Liver (tissue), 3 donors: ENCODE results near the gene A2ML1.

ENCODE experiments used
- JUND ChIP-seq, 2 donors: IDR thresholded peaks; 2 replicates each; pipeline ENCODE4 v1.6.1; 2016; ENCODE audit warnings: antibody characterized with exemption in 2 of 2
- TF ChIP-seq, protein P1 (sequence below): fragments of 150-350 bp; IDR thresholded peaks from 2 replicates; pipeline ENCODE4 v1.5.1; 2017; ENCODE audit warnings: improper control_type of control experiment, low read depth, low read length; ENCODE audit not compliant: missing input control
- TF ChIP-seq, protein P2 (sequence below): IDR thresholded peaks from 2 replicates; pipeline ENCODE4 v1.6.1; 2016; ENCODE audit warnings: antibody characterized with exemption
- donor health status: healthy.
- donor health status: healthy.

DNA sequence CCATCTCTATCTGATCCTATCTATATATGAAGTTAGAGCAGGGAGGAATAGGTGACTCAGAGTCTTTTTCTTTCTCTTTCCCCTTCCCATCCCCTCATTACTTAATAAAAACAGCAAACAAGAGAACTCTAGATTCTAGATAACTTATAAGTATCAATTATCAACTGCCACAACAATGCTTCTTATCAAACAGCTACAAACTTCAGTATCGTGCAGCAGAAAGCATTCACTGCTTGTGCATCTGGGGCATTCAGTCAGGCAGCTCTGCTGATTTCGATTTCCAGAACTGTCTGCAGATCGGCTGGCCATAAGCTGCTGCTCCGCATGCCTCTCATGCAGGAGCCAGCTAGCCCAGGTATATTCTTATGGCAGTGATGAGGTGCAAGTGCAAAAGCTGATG lies 19.4 kb downstream of the A2ML1 start:
- TF ChIP-seq, protein P1, sequence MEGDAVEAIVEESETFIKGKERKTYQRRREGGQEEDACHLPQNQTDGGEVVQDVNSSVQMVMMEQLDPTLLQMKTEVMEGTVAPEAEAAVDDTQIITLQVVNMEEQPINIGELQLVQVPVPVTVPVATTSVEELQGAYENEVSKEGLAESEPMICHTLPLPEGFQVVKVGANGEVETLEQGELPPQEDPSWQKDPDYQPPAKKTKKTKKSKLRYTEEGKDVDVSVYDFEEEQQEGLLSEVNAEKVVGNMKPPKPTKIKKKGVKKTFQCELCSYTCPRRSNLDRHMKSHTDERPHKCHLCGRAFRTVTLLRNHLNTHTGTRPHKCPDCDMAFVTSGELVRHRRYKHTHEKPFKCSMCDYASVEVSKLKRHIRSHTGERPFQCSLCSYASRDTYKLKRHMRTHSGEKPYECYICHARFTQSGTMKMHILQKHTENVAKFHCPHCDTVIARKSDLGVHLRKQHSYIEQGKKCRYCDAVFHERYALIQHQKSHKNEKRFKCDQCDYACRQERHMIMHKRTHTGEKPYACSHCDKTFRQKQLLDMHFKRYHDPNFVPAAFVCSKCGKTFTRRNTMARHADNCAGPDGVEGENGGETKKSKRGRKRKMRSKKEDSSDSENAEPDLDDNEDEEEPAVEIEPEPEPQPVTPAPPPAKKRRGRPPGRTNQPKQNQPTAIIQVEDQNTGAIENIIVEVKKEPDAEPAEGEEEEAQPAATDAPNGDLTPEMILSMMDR = no peak
- TF ChIP-seq, protein P2, sequence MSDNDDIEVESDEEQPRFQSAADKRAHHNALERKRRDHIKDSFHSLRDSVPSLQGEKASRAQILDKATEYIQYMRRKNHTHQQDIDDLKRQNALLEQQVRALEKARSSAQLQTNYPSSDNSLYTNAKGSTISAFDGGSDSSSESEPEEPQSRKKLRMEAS = no peak
- TF ChIP-seq JUND (IDR thresholded peaks at IDR 0.05) = no peak
